Measurements from ENCODE around the gene MAVS. TPM values are rescaled to one million over a fixed set of nuclear protein-coding genes. Genes with fewer than 3 reads are reported as not detected.

Gene MAVS
- total RNA-seq, 4 donors from 2014 or later: 17.2 to 28.2 (median 27.1) TPM

DNA sequence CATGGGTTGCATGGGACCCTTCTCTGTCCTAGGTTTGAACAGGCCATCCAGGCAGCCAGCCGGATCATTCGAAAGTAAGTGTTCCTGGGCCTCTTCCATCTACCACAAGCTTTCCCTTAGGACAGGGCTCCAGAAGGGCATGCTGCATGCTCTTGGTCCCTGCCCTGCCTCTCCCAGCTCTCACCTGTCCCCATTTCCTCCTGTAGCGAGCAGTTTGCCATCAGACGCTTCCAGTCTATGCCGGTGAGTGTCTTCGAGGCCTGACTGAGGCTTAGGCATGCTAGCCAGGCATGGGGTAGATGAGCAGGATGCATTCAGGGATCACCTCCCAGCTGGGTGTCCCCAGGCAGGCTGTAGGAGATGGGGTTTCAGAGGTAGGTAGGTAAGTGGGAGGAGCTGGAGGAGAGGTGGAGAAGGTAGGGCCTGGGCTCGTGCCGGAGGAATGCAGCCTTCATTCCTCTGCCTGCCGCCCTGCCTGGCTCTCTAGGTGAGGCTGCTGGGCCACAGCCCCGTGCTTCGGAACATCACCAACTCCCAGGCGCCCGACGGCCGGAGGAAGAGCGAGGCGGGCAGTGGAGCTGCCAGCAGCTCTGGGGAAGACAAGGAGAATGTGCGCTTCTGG is 46.3 kb upstream of the MAVS start:
- intact Hi-C loops (cut with DNase I; ENCODE audit: low total_unique reads): no loop called here
- TF ChIP-seq, protein P1, sequence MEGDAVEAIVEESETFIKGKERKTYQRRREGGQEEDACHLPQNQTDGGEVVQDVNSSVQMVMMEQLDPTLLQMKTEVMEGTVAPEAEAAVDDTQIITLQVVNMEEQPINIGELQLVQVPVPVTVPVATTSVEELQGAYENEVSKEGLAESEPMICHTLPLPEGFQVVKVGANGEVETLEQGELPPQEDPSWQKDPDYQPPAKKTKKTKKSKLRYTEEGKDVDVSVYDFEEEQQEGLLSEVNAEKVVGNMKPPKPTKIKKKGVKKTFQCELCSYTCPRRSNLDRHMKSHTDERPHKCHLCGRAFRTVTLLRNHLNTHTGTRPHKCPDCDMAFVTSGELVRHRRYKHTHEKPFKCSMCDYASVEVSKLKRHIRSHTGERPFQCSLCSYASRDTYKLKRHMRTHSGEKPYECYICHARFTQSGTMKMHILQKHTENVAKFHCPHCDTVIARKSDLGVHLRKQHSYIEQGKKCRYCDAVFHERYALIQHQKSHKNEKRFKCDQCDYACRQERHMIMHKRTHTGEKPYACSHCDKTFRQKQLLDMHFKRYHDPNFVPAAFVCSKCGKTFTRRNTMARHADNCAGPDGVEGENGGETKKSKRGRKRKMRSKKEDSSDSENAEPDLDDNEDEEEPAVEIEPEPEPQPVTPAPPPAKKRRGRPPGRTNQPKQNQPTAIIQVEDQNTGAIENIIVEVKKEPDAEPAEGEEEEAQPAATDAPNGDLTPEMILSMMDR (IDR thresholded peaks at IDR 0.05): no peak
- TF ChIP-seq POLR2A (IDR thresholded peaks at IDR 0.05): no peak
- DNase-seq (ENCODE audit: low spot score in 2 of 2): no peak
- H3K4me3 ChIP-seq (ENCODE audit: low read depth, poor library complexity, severe bottlenecking): no peak overlapping the region
- 58 to 76% methylated on average over 18 of the region's 18 CpGs for WGBS, 2 donors

DNA sequence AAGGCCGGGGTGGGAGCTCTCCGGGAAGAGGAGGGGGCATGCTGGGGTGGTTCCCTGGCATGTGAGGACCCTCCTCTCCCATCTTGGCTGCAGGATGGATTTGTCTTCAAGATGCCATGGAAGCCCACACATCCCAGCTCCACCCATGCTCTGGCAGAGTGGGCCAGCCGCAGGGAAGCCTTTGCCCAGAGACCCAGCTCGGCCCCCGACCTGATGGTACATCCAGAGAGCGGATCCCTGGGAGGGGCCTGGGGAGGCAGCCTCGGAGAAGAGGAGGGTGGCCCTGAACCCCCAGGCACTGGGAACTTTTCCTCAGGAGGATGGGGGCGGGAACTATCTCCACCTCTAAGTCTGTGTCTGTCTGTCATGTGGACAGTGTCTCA is 45.8 kb upstream of the MAVS start:
- intact Hi-C loops (cut with DNase I; ENCODE audit: low total_unique reads): no loop called here
- TF ChIP-seq, protein P1 (IDR thresholded peaks at IDR 0.05): no peak
- TF ChIP-seq POLR2A (IDR thresholded peaks at IDR 0.05): no peak
- 82 to 84% methylated on average over 8 of the region's 8 CpGs for WGBS, 2 donors
- no peak overlapping the region for H3K4me3 ChIP-seq (ENCODE audit: low read depth, poor library complexity, severe bottlenecking)
- DNase-seq (ENCODE audit: low spot score in 2 of 2): no peak

DNA sequence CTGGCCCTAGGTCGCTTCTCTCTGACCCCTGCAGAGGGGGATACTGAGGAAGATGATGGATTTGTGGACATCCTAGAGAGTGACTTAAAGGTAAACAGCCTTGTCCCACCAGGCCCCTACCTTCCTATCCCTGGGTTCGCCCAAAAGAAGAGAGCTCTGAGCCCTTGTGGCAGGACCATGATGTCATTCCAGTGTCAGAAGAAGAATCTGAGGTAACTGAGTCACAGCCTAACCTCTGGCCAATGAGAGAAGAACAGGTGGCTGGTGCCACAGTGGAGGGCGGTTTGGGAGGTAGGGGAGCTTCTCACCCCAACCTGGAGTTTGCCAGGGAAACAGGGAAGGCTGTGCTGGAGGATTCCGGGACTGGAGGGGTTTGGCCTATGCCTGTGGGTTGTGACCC is 45.3 kb upstream of the MAVS start:
- no peak for TF ChIP-seq POLR2A (IDR thresholded peaks at IDR 0.05)
- TF ChIP-seq, protein P1 (IDR thresholded peaks at IDR 0.05): no peak
- 86 to 87% methylated on average over 4 of the region's 4 CpGs for WGBS, 2 donors
- H3K4me3 ChIP-seq (ENCODE audit: low read depth, poor library complexity, severe bottlenecking): no peak overlapping the region
- intact Hi-C loops (cut with DNase I; ENCODE audit: low total_unique reads): no loop called here
- no peak for DNase-seq (ENCODE audit: low spot score in 2 of 2)

DNA sequence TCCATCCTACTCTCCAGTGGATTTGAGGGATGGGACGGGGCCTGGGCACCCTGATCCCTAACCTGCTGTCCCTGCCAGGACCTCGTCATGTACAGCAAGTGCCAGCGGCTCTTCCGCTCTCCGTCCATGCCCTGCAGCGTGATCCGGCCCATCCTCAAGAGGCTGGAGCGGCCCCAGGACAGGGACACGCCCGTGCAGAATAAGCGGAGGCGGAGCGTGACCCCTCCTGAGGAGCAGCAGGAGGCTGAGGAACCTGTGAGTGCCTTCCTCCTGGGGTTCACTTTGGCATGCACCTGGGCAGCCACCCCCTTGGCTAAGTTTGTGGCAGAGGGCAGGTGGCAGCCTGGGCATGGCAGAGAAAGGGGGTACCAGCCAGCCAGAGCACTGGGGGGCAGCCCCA is 44.8 kb upstream of the MAVS start:
- DNase-seq (ENCODE audit: low spot score in 2 of 2): no peak
- intact Hi-C loops (cut with DNase I; ENCODE audit: low total_unique reads): no loop called here
- H3K4me3 ChIP-seq (ENCODE audit: low read depth, poor library complexity, severe bottlenecking): no peak overlapping the region
- WGBS, 2 donors: 75 to 77% methylated on average over 13 of the region's 13 CpGs
- no peak for TF ChIP-seq POLR2A (IDR thresholded peaks at IDR 0.05)
- TF ChIP-seq, protein P1 (IDR thresholded peaks at IDR 0.05): no peak

DNA sequence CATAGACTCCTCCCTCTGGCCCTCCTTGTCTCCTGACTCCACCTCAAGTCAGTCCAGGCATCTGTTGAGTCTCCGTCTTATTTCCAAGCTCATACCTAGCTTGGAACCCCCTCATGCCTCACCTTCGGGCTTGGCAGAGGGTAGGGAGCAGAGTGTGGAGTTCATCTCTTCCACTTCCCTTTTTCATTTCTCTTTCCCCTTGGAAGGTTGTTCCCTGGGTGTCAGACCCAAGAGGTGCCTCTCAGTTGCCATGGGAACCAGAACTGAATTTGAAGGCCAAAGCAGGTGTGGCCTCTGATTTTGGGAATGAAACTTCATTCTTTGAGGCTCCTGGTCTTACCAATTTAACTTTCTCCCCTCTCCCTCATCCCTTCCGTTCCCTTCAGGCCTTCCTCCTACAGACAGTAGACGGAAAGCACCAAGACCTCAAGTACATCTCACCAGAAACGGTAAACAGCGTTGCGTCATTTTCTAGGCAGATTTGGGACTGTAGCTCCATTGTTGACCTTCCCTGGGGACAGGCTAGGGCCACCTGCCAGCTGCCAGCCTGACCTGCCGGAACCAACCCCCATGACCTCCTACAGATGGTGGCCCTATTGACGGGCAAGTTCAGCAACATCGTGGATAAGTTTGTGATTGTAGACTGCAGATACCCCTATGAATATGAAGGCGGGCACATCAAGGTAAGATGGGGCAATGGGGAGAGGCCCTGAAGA is 44.0 kb upstream of the MAVS start:
- no peak for DNase-seq (ENCODE audit: low spot score in 2 of 2)
- 85 to 90% methylated on average over 11 of the region's 11 CpGs for WGBS, 2 donors
- no peak for TF ChIP-seq POLR2A (IDR thresholded peaks at IDR 0.05)
- TF ChIP-seq, protein P1 (IDR thresholded peaks at IDR 0.05): no peak
- H3K4me3 ChIP-seq (ENCODE audit: low read depth, poor library complexity, severe bottlenecking): no peak overlapping the region
- intact Hi-C loops (cut with DNase I; ENCODE audit: low total_unique reads): no loop called here
